NCI-H2227 (cell line): ENCODE results near the gene VASP.

Source experiments
- DNase-seq: peaks from one replicate; lab custom pipeline; 2025; ENCODE audit not compliant: unreplicated experiment; lab: John Stamatoyannopoulos, UW

VASP gene

GRCh38 chr19:45473682-45474605, 33.3 kb upstream of the VASP start:
- no peak for DNase-seq

DNA sequence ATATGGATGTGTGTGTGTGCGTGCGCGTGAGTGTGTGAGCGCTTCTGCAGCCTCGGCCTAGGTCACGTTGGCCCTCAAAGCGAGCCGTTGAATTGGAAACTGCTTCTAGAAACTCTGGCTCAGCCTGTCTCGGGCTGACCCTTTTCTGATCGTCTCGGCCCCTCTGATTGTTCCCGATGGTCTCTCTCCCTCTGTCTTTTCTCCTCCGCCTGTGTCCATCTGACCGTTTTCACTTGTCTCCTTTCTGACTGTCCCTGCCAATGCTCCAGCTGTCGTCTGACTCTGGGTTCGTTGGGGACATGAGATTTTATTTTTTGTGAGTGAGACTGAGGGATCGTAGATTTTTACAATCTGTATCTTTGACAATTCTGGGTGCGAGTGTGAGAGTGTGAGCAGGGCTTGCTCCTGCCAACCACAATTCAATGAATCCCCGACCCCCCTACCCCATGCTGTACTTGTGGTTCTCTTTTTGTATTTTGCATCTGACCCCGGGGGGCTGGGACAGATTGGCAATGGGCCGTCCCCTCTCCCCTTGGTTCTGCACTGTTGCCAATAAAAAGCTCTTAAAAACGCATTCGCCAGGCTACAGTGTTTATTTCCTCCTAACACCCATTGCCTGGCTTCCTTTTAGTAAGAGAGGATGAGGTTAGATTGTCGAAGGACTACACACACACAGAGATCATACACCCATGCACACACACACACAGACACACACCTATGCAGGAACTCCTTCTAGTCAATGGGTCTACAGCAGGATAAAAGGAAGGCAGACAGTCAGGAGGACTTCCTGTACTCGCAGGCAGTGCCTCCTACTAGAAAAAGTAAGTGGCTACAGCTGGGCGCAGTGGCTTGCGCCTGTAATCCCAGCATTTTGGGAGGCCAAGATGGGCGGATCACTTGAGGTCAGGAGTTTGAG, 32.4 kb upstream of the VASP start:
- DNase-seq = no peak

- DNase-seq = no peak
Measured at GRCh38 chr19:45475537-45476291, 31.6 kb upstream of the VASP start.

GRCh38 chr19:45476304-45476703, 31.0 kb upstream of the VASP start:
- DNase-seq = no peak

- DNase-seq = no peak
Measured at GRCh38 chr19:45477186-45477585, 30.1 kb upstream of the VASP start.

DNA sequence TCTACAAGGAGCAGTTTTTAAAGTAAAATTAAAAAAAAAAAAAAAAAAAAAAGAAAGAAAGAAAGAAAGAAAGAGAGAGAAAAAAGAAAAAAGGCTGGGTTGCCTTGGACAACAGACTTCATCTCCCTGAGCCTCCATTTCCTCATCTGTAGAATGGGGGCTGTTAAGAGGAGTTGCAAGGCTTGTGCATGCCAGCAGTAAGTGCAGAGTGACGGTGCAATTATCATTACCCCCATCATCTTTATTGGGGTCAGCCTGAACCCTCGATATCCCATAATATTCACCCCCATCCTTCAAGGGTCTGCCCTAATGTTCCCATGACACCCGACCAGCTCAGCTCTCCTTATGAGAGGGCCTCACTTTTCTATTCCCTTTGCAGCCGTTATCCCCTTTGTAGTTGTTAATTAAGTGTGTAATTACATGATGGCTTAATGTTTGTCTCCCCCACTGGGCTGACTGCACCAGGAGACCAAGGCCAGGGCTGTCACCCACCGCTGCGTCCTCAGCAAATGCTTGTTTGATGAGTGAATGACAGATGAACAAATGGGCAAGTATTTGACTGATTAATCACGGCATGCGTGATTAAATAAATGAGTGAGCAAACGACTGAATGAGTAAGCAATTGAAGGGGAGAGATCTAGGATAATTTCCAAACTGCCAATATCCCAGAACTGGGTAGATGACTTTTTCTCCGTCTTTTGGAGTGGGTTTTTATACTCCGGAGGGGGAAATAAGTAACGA, 29.4 kb upstream of the VASP start:
- DNase-seq = no peak

DNA sequence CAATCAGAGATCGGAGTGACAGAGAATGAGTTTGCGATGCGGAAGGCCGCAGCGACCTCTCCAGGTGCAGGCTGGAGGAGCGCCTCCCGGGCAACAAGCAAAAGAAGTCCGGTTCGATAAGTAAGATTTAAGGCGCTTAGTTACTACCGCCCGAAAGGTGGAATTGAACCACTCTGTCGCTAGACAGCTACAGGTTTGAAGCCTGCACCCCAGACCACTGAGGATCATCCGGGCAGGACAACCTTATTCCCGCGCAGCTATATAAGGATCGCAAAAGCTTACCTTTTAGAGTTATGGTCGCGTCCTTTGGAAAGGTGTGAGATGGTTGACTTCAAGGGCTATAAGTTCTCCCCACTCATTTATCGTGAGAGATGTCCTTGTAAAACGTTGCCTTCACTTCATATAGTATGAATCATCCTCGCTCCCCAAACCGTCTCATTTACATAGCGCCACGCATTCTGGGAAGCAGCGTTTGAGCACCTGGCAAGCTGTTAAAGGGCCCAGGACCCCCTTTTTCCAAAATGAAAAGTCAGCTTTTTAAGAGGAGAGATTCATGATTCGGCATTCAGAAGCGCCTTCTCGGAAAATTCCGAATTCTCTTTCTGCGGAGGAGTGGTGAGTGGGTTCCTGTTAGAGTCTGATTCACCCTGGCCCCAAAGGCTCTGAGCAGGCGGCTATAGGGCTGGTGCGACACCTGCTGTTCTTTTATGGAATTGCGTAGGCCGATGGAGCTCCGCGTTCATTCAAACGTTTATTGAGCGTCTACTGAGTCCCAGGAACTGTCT, 28.6 kb upstream of the VASP start:
- DNase-seq = peak; percentile 87

GRCh38 chr19:45483033-45483432, 24.2 kb upstream of the VASP start:
- DNase-seq = no peak

GRCh38 chr19:45484273-45484945, 22.9 kb upstream of the VASP start:
- DNase-seq = no peak

DNA sequence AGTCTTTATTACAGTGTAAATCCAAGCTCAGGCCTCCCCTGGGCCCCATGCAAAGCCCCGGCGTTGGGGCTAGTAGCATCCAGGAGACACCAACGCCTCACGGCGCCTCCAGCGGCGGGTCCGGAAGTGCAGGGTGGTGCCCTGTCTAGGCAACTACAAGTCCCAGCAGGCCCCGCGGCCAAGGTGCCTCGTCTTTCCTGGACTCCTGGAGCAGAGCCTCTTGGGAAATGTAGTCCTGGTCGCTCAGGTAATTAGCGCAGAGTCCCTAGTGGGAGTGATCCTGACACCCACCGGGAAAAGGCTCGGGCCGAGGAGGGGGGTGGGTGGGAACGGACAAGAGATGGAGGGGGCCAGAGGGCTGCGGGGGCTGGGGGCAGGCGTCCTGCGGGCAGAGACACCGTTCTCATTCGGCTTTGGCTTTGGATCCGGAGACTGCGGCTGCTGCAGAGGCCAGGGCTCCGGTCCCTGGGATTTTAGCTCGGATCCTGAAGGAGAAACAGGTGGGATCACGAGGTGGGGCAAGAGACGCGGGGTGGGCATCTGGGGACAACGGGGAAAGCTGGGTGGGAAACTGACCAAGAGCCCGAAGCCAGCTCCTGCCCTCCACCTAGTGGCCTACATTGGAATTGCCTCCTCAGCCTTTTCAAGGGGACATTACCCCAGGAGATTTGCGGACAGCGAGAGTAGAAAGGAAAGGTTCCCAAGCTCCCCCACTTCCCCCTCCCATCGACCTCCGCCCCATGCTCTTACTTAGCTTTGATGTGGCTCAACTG, 21.8 kb upstream of the VASP start:
- DNase-seq = peak; percentile 96

DNA sequence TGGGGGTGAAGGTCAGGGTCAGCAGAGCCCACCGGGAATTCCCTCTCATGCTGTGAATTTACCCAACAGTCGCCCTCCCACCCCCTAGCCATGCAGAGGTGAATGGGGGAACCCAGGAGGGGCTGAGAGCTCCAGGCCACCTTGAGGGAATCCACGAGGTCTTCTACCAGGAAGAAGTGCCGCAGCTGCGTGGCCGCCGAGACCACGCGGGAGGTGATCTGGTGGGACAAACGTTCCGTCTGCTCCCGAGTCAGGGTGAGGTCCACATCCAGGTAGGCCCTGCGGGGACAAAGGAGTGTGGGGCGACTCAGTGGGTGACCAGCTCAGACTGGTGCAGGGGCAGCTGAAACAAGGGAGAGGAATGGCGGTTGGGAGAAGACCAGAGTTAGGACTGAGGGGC, 18.6 kb upstream of the VASP start:
- DNase-seq = no peak

DNA sequence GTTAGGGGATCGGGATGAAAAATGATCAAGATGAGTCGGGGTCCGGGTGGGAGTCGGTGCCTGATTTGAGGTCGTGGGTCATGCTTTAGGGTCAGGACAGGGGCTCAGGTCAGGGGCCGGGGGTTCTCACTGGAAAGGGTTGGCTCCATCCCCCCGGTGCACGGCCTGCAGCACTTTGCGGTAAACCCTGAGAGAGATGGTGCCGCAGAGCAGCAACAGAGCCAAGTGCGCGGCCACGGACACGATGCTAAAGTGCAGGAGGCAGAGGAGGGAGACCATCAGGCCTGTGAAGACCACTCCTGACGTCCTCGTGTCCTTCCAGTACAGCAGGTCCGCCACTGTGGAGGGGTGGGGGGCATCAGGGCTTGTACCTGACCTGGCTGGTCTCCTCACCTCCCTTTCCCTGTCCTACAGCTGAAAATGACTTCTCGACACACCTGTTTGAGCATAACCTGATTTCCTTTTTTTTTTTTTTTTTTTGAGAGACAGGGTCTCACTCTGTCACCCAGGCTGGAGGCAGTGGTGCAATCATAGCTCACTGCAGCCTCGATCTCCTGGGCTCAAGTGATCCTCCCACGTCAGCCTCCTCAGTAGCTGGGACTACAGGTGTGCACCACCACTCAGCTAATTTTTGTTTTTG, 17.9 kb upstream of the VASP start:
- no peak for DNase-seq

GRCh38 chr19:45492137-45492626, 15.1 kb upstream of the VASP start:
- DNase-seq = no peak

- DNase-seq = no peak
Measured at GRCh38 chr19:45492627-45493470, 14.4 kb upstream of the VASP start.

DNA sequence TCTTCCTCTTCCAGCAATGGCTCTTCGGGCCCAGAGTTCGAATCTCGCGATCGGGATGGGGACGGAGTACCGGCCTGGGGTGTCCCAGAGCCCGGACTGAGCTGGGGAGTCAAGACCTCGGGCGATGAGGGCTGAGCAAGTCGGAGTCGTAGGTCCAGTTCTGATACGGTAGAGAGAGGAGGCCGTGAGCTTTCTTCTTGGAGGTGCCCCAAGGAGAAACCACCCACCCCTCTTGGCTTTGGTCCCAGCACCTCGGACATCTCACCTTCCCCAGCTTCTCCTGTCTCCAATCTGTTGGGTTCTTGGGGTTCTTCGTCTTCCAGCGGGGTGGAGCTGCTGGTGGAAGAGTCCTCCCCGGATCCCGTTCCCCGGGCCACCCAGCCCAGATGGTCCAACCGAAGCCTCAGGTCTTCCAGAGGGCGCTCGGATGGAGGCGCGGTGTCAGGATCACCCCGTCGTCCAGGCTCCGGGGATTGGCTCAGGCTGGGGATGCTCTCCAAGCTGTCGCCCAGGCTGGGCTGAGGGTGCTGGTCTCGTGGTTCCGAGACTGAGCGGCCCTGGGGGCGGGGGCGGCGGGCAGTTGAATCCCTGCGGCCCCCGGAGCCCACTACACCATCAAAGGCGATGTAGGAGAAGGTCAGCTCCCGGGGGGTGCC, 12.9 kb upstream of the VASP start:
- DNase-seq = no peak

DNA sequence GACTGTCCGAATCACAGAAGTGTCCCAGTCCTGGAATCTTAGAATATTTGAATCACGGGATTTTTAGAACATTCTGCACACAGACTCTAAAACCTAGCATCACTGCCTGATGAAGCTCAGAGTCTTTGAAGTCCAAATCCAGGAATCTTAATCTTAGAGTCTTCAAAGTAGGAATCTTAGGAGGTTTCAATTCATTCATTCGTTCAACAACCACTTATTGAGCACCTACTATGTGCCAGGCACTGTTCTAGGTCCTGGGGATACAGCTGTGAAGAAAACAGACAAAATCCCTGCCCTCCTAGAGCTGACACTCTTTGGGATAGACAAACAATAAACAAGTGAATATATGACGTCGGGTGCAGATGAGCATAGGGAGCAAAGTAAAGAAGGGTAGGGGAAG, 12.1 kb upstream of the VASP start:
- DNase-seq = no peak
